Left kidney (tissue), 8 donors: ENCODE results near the gene ZNF460. TPM values are rescaled to one million over a fixed set of nuclear protein-coding genes. Genes with fewer than 3 reads are reported as not detected.
"Not testable (repeated sequence)": the region's sequence is repeated elsewhere in the genome, so short reads cannot be mapped to it uniquely, and the experiment has no call there.

Experiments used
- DNase-seq: peaks from one replicate; pipeline ENCODE4 v3.0.0-alpha.2; 2013
- long read RNA-seq, 8 donors: transcript quantifications; one replicate each; lab custom pipeline, GENCODE V29; 2026
- polyA plus RNA-seq: library from polyadenylated mRNA; unstranded; fragments of 120-200 nt; gene quantifications from one replicate; pipeline ENCODE4 v1.2.1, GENCODE V29; 2013; ENCODE audit not compliant: insufficient read length

ZNF460 gene
- 3.9 TPM for polyA plus RNA-seq
- long read RNA-seq, donor 1, partial matches to known transcripts, result 0 of 1 reads
- long read RNA-seq, donor 1, other reads (novel, unspliced or antisense), result 0 of 1 reads
- long read RNA-seq, donor 2, partial matches to known transcripts, result 0 of 1 reads
- long read RNA-seq, donor 2, other reads (novel, unspliced or antisense), result 0 of 1 reads
- long read RNA-seq, donor 3, result 0 reads
- long read RNA-seq, donor 4, result 0 reads
- long read RNA-seq, donor 5, partial matches to known transcripts, result 0 of 1 reads
- long read RNA-seq, donor 5, other reads (novel, unspliced or antisense), result 0 of 1 reads
- long read RNA-seq, donor 6, partial matches to known transcripts, result 0 of 1 reads
- long read RNA-seq, donor 6, other reads (novel, unspliced or antisense), result 0 of 1 reads
- long read RNA-seq, donor 7, partial matches to known transcripts, result 0 of 1 reads
- long read RNA-seq, donor 7, other reads (novel, unspliced or antisense), result 0 of 1 reads
- long read RNA-seq, donor 8, partial matches to known transcripts, result 0 of 2 reads
- long read RNA-seq, donor 8, other reads (novel, unspliced or antisense), result 0 of 2 reads

DNA sequence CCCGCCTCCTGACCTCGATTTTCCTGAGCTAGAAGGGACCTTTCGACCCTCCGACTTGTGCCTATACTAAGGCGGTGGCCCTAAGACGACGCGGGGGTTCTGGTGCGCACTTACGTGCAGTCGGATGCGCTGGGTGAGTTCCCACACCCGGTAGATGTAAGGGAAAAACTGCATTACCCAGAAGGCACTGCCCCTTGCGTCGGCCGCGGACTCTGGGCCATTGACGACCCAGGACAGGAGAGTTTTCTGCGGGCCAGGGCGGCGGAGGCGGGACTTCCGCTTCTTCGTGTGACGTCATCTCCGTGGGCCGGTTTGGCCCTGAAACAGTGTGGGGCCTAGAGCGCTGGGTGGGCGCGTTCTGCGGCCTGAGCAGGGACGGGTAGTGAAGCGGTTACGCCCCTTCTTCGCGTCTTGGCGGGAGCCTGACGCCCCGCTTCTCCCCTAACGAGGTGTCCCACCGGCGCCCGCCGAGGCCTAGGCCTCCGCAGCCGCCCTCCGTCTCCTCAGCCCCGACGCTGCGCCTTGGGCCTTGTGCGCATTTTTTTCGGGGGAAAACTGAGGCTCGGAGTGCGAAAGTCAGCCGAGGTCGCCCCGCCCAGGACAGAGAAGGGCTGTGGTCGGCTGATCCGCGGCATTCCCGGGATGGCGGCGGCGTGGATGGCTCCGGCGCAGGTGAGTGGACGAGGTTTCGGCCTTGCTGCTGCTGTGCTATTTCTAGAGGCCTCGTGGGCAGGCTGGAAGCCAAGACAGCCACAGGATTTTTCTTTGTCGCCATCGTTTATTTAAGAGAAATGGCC lies at the start of gene ZNF460:
Gene ZNF460, plus strand, starts transcription at position 321 of the 797 bp plus-strand sequence. Its CDS starts 322 bp downstream, at position 643.
- peak; percentile 97 for DNase-seq

DNA sequence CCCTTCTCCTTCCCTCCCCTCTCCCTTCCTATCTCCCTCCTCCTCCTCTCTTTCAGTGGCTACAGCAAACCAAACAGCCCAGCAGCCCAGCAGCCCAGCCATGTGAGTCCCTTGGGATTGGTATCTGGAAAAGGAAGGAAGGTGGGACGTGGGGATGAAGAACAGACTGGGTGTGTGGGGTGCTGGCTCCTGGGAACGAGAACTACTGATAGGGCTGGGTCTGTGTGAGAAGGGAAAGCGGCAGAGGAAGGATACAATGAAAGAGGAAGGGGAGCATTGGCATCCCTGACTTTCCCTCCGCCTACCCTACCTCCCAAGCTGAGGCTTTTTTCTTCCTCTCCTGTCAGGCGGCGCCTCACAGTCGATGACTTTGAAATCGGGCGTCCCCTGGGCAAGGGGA lies 48.6 kb upstream of the ZNF460 start:
- no peak for DNase-seq

DNA sequence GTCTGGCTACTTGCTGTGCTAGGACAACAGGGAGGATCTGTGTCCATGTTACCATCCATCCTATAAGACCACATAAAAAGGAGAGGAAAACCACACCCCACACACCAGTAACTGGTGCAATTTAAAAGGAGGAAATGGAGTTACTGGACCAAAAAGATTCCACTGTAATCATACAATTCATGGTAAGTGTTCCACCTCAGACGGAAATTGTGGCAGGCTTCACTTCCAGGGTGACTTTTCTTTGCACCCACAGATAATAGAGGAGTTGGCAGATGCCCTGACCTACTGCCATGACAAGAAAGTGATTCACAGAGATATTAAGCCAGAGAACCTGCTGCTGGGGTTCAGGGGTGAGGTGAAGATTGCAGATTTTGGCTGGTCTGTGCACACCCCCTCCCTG lies 47.1 kb upstream of the ZNF460 start:
- DNase-seq, result no peak

DNA sequence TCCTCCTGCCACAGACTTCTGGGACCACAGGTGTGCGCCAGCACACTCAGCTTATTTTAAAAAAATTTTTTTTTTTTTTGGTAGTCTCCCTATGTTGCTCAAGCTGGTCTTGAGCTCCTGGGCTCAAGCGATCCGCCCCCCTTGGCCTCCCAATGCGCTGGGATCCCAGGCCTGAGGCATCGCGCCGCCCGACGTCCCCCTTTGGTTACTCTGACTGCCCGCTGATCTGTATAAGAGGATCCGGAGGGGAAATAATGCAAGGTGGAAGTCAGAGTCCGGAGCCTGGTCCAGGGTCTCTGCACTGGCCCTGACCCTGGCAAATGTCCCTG lies 40.3 kb upstream of the ZNF460 start:
- no peak for DNase-seq

DNA sequence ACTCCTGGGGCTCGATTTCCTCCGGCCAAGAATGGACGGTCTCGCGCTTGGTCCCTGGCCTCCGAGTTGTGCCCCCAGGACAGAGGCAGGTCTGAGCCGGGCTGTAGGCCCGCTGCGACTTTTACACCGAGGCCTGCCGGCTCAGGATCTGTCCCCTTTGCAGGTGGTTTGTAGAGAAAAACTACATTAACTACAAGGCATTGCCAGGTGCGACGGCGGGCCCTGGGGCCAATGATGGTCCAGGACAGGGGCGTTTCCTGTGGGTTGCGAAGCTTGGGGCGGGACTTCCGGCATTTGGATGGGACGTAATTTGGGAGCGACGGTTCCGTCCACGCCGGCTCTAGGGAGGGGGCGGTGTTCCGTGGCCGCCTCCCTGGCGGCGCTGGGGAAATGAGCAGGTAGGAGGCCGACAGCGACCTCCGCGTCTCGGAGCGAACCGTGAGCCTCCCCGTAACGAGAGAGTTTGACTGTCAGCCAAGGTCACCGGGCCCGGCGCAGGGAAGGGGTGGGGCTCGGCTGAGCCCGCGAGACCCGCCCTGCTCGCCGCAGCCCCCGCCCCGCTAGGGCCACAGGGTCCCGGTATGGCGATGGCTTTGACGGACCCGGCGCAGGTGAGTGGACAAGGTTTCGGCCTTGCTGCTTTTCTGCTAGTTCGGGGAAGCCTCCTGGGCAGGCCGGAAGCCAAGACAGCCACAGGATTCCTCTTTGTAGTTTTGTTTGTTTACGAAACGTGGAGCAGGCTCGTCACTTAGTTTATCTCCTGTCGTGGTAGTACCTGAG lies 39.8 kb upstream of the ZNF460 start, which contains the start of gene ZNF805:
Gene ZNF805, plus strand, starts transcription at position 322 of the 780 bp plus-strand sequence. Its CDS starts 260 bp downstream, at position 582.
- DNase-seq, result peak; percentile 96

DNA sequence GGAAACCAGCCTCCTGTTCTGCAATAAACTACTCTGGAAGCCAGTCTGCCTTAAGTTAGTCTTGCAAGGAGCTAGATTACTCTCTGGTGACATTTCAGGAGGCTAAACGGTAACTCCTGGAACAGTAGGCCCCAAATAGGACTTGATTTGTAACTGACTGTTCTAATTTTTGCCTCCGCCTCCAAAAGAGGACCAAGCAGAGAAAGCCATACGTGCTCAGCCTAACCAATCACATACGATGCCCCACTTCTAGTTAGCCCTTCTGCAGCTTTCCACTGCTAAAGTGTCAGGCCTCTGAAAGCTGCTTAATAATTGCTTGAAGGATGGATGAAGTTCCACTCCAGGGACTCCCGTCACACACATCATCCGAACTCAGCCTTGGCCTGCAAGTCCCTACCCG lies 39.1 kb upstream of the ZNF460 start:
- no peak for DNase-seq

DNA sequence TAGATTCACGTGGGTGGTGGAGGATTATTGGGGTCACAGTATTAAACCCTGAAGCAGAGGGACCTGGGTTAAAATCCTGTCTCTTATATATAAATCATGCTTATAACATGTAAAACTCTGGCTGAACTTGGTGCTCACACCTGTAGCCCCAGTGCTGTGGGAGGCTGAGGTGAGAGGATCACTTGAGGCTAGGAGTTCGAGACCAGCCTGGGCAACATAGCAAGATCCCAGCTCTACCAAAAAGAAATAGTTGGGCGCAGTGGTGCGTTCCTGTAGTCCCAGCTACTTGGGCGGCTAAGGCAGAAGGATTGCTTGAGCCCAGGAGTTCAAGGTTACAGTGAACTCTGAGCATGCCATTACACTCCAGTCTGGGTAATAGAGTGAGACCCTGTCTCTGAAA lies 37.5 kb upstream of the ZNF460 start:
- no peak for DNase-seq

DNA sequence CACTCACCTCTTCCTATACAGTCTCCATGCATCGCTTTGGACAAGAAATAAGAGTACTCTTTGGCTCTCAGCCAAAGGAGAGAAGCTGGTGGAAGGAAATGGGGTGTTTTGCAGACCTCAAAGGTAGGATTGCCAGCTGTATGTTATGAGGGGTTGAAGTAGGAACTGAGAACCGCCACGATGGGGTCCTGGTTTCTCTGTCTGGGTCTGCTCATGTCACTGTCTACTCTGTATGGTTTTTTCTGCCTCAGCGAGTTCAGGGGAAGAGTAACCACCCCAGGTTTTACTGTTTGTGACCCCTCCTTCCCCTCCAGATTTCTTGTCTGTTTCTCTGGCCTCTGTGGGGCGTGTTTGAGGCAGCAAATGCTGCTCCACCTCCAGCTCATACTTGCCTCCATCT lies 35.8 kb upstream of the ZNF460 start:
- DNase-seq, result no peak

DNA sequence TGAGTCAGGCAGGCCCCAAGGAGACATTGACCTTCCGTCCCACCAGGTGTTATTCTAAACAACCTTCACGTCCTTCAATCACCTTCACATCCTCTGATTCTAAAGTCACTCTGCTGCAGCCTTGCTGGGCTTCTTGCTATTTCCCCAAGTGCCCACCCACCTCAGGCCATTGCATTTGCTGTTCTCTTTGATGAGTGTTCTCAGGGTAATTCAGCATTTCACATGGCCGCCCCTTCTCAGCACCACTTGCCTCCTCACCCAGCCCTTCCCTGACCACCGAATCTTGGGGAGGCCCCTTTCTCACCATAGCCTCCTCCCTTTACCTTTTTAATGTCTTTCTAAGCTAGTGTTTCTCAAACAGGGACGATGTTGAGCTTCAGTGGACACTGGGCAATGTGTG lies 35.2 kb upstream of the ZNF460 start:
- no peak for DNase-seq

DNA sequence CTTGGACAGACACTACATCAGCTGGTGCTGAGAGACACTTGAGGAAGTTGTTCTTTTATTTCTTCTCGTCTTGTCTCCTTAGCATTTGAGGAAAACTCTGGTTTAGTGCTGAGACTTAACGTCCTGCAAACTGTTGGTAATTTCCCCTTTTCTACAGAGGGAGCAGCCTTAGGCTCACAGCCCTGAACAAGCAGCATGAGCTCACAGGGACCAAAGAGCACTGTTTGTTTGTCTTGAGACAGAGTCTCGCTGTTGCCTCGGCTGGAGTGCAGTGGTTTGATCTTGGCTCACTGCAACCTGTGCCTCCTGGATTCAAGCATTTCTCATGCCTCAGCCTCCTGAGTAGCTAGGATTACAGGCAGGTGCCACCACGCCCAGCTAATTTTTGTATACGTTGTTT lies 34.3 kb upstream of the ZNF460 start:
- no peak for DNase-seq

DNA sequence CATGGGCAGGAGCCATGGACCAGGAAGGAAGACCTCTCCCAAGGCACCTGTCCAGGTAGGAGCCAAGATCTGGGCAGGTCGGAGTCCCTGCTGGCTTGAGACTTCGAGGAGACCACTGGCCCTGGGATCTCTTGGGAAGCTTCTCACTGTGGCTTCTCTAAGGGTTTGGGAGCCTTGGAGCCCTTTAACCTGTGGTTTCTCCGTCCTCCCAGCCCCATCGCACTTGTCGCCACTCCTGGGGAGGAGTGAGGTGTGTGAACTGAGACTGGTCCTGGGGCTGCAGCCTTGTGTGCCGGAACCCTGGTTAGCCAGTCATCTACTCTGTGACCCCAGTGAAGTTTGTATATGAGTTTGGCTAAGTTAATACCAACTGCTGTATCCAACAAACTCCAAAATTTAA lies 31.6 kb upstream of the ZNF460 start:
- no peak for DNase-seq

DNA sequence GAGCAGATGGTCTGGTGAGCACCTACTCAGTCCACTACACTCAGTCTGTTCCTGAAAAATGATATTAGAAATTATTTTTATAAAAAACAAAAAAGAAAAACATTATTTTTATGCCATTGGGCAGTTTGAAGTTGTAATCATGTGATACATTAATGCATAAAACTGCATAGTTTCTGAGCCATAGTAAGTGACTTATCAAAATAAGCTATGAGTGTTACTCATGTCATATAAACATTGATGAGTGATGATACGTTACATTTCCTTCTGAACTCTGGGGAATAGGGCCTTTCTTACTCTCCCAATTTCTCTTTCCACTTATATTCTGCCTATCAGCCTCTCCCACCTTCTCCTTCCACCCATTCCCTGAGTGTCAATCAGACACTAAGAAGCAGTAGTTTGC lies 31.0 kb upstream of the ZNF460 start:
- no peak for DNase-seq

DNA sequence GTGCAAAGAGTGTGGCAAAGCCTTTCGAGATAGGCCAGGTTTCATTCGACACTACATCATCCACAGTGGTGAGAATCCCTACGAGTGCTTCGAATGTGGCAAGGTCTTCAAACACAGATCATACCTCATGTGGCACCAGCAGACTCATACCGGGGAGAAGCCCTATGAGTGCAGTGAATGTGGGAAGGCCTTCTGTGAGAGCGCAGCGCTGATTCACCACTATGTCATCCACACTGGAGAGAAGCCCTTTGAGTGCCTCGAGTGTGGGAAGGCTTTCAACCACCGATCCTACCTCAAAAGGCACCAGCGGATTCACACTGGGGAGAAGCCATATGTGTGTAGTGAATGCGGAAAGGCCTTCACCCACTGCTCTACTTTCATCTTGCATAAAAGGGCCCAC lies 26.5 kb upstream of the ZNF460 start:
- not testable (repeated sequence) for DNase-seq

DNA sequence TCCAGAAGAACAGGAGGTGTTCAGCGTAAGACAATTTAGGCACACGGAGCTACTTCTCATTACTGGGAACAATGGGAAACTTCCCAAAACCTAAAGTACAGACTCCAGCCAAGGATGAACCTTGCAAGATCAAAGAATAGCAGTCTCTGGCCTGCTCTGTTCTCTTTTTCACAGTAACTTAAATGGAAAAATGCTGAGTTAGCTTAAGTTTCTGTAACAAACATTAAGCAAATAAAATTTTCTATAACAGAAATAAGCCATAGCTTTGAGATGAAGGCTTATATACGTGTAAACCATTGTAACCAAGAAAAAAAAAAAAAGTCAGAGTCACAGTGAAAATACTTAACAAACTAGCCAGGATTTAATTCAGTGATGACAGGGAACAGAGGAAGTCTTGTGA lies 18.2 kb upstream of the ZNF460 start:
- DNase-seq, result no peak

DNA sequence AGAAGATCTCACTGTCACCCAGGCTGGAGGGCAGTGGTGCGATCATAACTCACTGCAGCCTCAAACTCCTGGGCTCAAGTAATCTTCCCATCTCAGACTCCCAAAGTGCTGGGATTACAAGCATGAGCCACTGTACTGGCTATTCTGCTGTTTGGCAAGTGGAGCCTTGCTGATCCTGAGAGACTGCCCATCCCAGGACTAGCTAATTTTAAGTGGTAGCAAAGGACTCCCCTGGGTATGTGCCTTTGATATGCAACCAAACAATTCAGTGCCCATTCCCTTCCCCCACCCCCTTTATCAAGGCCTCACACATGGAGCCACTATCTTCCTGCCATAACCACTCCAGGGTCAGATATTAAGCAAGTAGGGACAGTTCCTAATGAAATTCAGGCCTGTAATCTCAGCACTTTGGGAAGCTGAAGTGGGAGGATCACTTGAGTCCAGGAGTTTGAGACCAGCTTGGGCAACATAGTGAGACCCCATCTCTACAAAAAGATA lies 17.0 kb upstream of the ZNF460 start:
- no peak for DNase-seq

DNA sequence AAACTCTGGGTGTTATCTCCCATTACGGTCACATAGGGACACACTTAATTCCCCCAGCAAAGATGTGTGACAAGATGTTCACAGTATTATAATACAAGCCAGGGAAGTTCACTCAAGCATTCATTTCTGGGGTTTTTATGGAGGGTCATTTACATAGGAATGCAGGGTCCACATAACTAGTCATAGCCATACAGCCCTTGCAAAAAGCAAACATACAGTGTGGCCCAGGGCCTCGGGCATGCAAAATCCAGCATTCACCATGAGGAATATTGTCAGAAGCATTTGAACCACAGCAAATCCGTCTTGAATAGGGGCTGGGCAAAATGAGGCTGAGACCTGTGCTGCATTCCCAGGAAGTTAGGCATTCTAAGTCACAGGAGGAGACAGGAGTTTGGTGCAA lies 13.0 kb upstream of the ZNF460 start:
- no peak for DNase-seq

DNA sequence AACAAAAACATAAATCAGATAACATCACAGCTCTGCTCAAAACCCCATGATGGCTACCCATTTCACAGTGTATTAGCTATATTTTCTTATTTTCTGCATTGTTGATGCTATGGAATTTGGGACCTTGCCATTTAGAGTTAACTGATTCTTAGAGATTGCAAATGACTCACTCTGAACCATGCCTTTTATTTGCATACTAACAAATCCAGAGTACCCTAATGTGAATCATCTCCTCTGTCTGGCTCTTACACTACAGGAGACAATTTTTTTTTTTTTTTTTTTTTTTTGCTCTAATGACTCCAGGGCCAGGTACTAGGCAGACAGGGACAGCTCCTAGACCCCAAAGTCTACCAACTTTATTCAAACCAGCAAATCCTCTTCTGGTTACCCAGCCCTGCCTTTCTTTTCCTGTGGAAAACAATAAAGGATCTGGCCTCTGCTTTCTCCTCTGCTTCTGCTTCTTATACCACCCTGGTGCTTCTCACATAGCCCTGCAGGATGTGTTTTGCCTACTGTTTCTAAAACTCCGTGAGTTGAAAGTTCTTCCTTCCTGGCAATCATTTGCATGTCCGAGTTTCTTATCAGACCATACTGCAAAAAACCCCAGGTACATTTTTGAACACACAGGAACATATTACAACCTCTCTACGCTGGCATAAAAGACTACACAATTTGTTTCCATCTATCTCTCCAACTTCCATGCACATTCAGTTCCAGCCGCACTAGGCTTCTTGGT lies 10.6 kb upstream of the ZNF460 start:
- no peak for DNase-seq

DNA sequence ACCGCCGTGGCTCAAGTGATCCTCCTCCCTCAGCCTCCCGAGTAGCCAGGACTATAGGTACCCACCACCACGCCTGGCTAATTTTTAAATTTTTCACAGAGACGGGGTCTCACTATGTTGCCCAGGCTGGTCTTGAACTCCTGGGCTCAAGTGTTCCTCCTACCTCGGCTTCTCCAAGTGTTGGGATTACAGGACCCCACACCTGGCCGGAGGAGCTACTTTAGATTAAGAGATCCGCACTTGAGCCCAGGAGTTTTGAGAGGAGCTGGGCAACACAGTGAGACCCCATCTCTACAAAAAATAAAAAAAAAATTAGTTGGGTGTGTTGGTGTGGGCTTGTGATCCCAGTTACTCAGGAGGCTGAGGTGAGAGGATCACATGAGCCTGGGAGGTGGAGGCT lies 9.0 kb upstream of the ZNF460 start:
- no peak for DNase-seq

DNA sequence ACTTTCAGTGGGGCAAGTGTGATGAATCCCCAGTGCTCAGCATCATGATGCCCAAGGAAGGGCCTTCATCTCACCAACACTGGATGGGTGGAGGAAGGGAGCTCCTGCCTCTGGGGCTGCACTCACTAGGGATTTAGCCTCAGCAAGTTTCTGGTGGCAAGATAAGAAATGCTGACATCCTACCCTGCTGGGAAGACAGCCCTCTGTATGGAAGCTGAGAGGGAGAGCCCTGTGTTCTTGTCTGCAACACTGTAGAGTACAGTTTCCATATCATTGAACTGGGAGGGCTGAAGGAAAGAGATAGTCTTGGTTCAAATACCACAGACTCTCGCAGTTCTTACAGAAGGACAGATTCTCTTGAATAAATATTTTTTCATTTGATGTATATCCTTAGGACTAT lies 7.3 kb upstream of the ZNF460 start:
- no peak for DNase-seq

DNA sequence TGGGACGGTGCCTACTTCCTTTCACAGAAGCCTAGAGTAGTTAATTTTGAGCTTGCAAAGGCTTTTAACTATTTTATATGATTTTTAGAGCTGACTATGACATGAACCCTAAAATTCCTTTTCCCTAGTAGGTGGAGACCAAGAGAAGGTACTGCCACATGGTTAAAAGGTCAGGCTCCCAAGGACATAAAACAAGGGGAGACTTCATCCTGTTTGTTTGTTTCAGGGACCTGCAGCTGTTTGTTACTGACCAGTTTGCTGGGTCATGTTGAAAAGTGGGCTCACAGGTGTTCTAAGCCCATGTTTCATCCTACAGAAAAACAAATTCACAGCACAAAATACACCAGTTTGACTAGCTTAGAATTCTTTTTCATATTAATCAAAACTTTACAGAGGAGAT lies 3.9 kb upstream of the ZNF460 start:
- no peak for DNase-seq

DNA sequence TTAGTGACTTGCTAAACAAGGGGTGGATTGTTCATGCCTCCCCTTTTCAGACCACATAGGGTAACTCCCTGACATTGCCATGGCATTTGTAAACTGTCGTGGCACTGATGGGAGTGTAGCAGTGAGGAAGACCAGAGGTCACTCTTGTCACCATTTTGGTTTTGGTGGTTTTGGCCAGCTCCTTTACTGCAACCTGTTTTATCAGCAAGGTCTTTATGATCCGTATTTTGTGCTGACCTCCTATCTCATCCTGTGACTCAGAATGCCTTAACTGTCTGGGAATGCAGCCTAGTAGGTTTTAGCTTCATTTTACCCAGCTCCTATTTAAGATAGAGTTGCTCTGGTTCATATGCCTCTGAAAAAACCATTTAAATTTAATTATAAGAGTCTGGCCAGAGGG lies 1.8 kb upstream of the ZNF460 start:
- DNase-seq, result not testable (repeated sequence)
